Measurements from ENCODE around the gene UBE2F. TPM values are rescaled to one million over a fixed set of nuclear protein-coding genes. Genes with fewer than 3 reads are reported as not detected.

UBE2F gene
- polyA plus RNA-seq, 1 of the 3 experiments (the other 2 are of a cell fraction) = 56.9 TPM

DNA sequence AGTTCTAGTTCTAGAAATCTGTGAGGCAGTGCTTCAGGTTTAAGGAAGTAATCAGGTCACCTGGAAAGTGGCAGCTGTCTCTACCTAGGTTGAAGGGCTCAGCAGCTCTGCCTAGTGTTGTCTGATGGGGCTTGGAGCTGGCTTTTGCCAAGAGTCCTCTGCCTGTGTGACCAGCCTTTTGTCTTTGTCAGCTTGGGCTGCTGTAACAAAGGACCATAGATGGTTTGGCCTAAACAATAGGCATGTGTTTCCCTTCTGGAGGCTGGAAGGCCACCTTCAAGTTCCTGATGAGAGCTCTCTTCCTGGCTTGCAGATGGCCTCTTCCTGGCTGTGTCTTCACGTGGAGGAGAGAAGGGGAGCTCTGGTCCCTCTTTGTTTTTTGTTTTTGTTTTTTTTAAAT lies 13.3 kb downstream of the UBE2F start:
- H3K9ac ChIP-seq = no peak overlapping the region
- no peak overlapping the region for H2AFZ ChIP-seq (ENCODE audit: low read depth)
- peaks cover 0 to 51% of the 10 kb centered on the region in 2 experiments; a peak in 1 of 4 replicates for H3K4me1 ChIP-seq (ENCODE audit: control insufficient read depth in 1 of 2, insufficient read depth in 2 of 2, low read depth in 1 of 2, low read length in 1 of 2)
- H3K9me3 ChIP-seq = no peaks in the 10 kb centered on the region
- no peak overlapping the region for H3K4me2 ChIP-seq
- POLR2A ChIA-PET = interaction anchor here (1.3 kb wide), 1 partner anchor 11 kb away, joined by 3 read pairs; no protein-coding TSS in a partner anchor
- no peak for DNase-seq
- H3K27me3 ChIP-seq (ENCODE audit: insufficient read depth) = no peaks in the 10 kb centered on the region
- CTCF ChIA-PET = interaction anchor here (0.6 to 3.1 kb wide), 4 partner anchors 11 to 122 kb away, joined by 3 to 14 read pairs (median 3); no protein-coding TSS in a partner anchor
- H3K36me3 ChIP-seq (replicated peaks in 1 of 2; ENCODE audit: control insufficient read depth in 1 of 2, insufficient read depth in 2 of 2, low read length in 1 of 2) = peaks cover 8 to 13% of the 10 kb centered on the region in 2 experiments
- H3K27ac ChIP-seq (ENCODE audit: low read depth in 2 of 2, low read length in 1 of 2) = peak overlapping the region in 1 of 2 experiments; percentile 88; a peak in 1 of 4 replicates
- peaks cover 76% of the 10 kb centered on the region for H3K79me2 ChIP-seq (ENCODE audit: insufficient read depth)
- H4K20me1 ChIP-seq (ENCODE audit: insufficient read depth) = peaks cover 46% of the 10 kb centered on the region
- 94% methylated on average over 1 of the region's 1 CpG for whole genome bisulfite sequencing (ENCODE audit: low lambda C conversion rate)
- no peak overlapping the region for H3K4me3 ChIP-seq (ENCODE audit: low read depth in 2 of 2, low read length in 1 of 2)
- TF ChIP-seq, protein P1, sequence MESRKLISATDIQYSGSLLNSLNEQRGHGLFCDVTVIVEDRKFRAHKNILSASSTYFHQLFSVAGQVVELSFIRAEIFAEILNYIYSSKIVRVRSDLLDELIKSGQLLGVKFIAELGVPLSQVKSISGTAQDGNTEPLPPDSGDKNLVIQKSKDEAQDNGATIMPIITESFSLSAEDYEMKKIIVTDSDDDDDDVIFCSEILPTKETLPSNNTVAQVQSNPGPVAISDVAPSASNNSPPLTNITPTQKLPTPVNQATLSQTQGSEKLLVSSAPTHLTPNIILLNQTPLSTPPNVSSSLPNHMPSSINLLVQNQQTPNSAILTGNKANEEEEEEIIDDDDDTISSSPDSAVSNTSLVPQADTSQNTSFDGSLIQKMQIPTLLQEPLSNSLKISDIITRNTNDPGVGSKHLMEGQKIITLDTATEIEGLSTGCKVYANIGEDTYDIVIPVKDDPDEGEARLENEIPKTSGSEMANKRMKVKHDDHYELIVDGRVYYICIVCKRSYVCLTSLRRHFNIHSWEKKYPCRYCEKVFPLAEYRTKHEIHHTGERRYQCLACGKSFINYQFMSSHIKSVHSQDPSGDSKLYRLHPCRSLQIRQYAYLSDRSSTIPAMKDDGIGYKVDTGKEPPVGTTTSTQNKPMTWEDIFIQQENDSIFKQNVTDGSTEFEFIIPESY (IDR thresholded peaks at IDR 0.05; ENCODE audit: borderline replicate concordance, low read depth) = no peak
- TF ChIP-seq YY1 (IDR thresholded peaks at IDR 0.05; ENCODE audit: low read depth) = no peak
- TF ChIP-seq, protein P2, sequence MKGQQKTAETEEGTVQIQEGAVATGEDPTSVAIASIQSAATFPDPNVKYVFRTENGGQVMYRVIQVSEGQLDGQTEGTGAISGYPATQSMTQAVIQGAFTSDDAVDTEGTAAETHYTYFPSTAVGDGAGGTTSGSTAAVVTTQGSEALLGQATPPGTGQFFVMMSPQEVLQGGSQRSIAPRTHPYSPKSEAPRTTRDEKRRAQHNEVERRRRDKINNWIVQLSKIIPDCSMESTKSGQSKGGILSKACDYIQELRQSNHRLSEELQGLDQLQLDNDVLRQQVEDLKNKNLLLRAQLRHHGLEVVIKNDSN (IDR thresholded peaks at IDR 0.05; ENCODE audit: borderline replicate concordance, low read depth) = no peak
- TF ChIP-seq MXI1 (IDR thresholded peaks at IDR 0.05; ENCODE audit: low read depth, low read length) = no peak
- no peak for TF ChIP-seq FOXJ3 (CRISPR knock-in tag; IDR thresholded peaks at IDR 0.05)
- H3F3A ChIP-seq (replicated peaks; ENCODE audit: insufficient read depth) = no peaks in the 10 kb centered on the region
- H3K9me2 ChIP-seq = no peaks in the 10 kb centered on the region

DNA sequence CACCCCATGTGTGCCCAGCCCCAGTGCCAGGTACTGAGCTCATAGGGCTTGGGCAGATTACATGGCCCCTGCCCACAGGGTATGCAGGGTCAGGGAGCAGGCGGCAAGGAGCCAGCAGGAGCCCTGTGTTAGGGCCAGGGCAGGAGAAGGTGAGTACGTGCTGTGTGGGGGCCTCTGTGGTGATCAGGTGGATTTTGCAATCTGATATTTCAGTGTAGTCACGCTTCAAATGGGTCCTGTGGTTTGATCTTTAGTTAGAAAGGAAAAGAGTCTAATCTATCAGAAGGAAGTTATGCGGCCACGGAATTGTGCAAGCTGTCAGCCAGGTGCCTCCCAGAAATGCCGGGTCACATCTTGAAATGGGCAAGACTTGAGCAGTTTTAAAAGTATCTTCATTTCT lies 13.9 kb downstream of the UBE2F start:
- ChIA-PET CTCF (interaction anchor here (1.1 to 3.1 kb wide), 2 partner anchors 10 to 122 kb away, joined by 3 to 14 read pairs; no protein-coding TSS in a partner anchor), POLR2A (no interaction called here)
- Histone ChIP-seq H2AFZ (ENCODE audit: low read depth) (no peak overlapping the region), H4K20me1 (ENCODE audit: insufficient read depth) (peaks cover 44% of the 10 kb centered on the region), H3K4me3 (ENCODE audit: low read depth in 2 of 2, low read length in 1 of 2) (no peak overlapping the region), H3K9ac (no peak overlapping the region), H3K27ac (ENCODE audit: low read depth in 2 of 2, low read length in 1 of 2) (no peak overlapping the region), H3K4me1 (ENCODE audit: control insufficient read depth in 1 of 2, insufficient read depth in 2 of 2, low read depth in 1 of 2, low read length in 1 of 2) (peaks cover 0 to 51% of the 10 kb centered on the region in 2 experiments; a peak in 1 of 4 replicates), H3F3A (replicated peaks; ENCODE audit: insufficient read depth) (no peaks in the 10 kb centered on the region), H3K9me3 (no peaks in the 10 kb centered on the region), H3K79me2 (ENCODE audit: insufficient read depth) (peaks cover 76% of the 10 kb centered on the region), H3K4me2 (no peak overlapping the region), H3K9me2 (no peaks in the 10 kb centered on the region), H3K36me3 (replicated peaks in 1 of 2; ENCODE audit: control insufficient read depth in 1 of 2, insufficient read depth in 2 of 2, low read length in 1 of 2) (peaks cover 6 to 8% of the 10 kb centered on the region in 2 experiments), H3K27me3 (ENCODE audit: insufficient read depth) (no peaks in the 10 kb centered on the region)
- WGBS (ENCODE audit: low lambda C conversion rate) = 99% methylated on average over 6 of the region's 6 CpGs
- TF ChIP-seq NFIC (IDR thresholded peaks at IDR 0.05; ENCODE audit: borderline replicate concordance) (no peak), YY1 (IDR thresholded peaks at IDR 0.05; ENCODE audit: low read depth) (no peak), MXI1 (IDR thresholded peaks at IDR 0.05; ENCODE audit: low read depth, low read length) (no peak), SIN3A (IDR thresholded peaks at IDR 0.05; ENCODE audit: borderline replicate concordance, low read depth, low read length) (no peak), MEF2A (IDR thresholded peaks at IDR 0.05; ENCODE audit: borderline replicate concordance, low read depth) (no peak), RAD21 (IDR thresholded peaks at IDR 0.05; ENCODE audit: low read length) (no peak), JUND (IDR thresholded peaks at IDR 0.05) (no peak), SMC3 (IDR thresholded peaks at IDR 0.05; ENCODE audit: low read depth, low read length) (no peak), EZH2phosphoT487 (IDR thresholded peaks at IDR 0.05; ENCODE audit: borderline replicate concordance, low read depth) (no peak), POLR2AphosphoS5 (IDR thresholded peaks at IDR 0.05; ENCODE audit: low read depth, low read length) (no peak), RCOR1 (IDR thresholded peaks at IDR 0.05; ENCODE audit: low read length) (no peak), FOXJ3 (CRISPR knock-in tag; IDR thresholded peaks at IDR 0.05) (no peak), FOSL2 (IDR thresholded peaks at IDR 0.05; ENCODE audit: borderline replicate concordance, low read depth) (no peak), EP300 (IDR thresholded peaks at IDR 0.05; ENCODE audit: borderline replicate concordance in 1 of 2, low read depth in 1 of 2, low read length in 1 of 2) (no peak), RFX5 (IDR thresholded peaks at IDR 0.05; ENCODE audit: low read length) (no peak), ELF1 (IDR thresholded peaks at IDR 0.05) (no peak)
- TF ChIP-seq, protein P3, sequence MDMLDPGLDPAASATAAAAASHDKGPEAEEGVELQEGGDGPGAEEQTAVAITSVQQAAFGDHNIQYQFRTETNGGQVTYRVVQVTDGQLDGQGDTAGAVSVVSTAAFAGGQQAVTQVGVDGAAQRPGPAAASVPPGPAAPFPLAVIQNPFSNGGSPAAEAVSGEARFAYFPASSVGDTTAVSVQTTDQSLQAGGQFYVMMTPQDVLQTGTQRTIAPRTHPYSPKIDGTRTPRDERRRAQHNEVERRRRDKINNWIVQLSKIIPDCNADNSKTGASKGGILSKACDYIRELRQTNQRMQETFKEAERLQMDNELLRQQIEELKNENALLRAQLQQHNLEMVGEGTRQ (IDR thresholded peaks at IDR 0.05; ENCODE audit: borderline replicate concordance, low read depth, low read length) = no peak
- TF ChIP-seq, protein P2 (IDR thresholded peaks at IDR 0.05; ENCODE audit: borderline replicate concordance, low read depth) = no peak
- TF ChIP-seq, protein P4, sequence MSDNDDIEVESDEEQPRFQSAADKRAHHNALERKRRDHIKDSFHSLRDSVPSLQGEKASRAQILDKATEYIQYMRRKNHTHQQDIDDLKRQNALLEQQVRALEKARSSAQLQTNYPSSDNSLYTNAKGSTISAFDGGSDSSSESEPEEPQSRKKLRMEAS (IDR thresholded peaks at IDR 0.05; ENCODE audit: low read depth) = no peak
- no peak for DNase-seq
